NCI-H1694 (cell line): ENCODE data around the gene PLA2G2C.
"Not testable (repeated sequence)": the region's sequence is repeated elsewhere in the genome, so short reads cannot be mapped to it uniquely, and the experiment has no call there.

ENCODE experiments used
- DNase-seq: peaks from one replicate; lab custom pipeline; 2025; lab: John Stamatoyannopoulos, UW

Gene PLA2G2C

GRCh38 chr1:20130518-20130917 is 55.8 kb downstream of the PLA2G2C start:
- not testable (repeated sequence) for DNase-seq

DNA sequence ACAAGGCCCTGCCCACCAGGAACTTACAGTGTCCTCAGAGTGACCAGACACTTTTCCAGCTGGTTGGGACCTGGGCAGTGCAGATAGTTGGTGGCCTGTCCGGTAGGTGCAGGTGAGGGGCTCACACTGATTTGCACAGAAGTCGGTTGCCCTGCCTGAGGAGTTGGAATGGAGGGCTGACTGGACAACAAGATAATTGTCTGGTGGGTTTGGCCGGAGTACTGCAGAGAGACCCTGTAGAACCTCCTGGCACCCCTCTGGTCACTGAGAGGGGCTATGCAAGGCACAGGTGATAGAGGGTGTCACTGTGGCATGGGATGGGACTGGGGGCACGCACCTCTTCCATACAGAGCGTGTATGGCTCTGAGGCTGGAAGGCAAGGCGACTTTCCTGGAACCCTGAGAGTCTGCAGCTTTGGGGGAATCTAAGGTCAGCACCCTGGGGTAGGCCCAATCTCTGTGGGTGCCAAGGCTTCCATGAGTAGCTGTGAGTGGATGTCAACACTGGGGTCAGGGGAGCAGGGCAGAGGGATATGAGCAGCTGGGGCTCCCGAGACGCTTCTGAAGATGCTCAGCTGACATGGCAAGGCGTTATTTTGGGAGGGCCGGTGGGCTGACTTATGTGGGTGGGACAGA is 59.4 kb downstream of the PLA2G2C start:
- DNase-seq: no peak

- DNase-seq: no peak
Observed at GRCh38 chr1:20126041-20126805, 60.1 kb downstream of the PLA2G2C start.

DNA sequence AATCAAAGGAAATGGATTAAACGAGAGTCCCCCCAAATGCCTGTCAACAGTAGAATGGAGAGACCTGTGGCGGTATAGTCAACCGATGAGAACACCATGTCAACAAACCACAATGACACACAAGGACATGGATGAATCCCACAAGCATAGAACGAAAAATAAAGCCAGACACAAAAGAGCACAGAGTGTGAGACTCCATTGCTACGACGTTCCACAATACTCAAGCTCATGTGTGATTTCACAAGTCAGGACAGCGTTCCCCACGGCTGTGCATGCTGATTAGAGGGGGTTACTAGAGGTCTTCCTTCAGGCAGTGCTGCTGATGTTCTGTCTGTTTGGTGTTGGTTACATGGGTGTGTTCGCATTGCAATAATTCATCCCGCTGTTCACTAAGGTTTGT is 61.2 kb downstream of the PLA2G2C start:
- no peak for DNase-seq

- no peak for DNase-seq
Observed at GRCh38 chr1:20124456-20125057, 61.8 kb downstream of the PLA2G2C start.

DNA sequence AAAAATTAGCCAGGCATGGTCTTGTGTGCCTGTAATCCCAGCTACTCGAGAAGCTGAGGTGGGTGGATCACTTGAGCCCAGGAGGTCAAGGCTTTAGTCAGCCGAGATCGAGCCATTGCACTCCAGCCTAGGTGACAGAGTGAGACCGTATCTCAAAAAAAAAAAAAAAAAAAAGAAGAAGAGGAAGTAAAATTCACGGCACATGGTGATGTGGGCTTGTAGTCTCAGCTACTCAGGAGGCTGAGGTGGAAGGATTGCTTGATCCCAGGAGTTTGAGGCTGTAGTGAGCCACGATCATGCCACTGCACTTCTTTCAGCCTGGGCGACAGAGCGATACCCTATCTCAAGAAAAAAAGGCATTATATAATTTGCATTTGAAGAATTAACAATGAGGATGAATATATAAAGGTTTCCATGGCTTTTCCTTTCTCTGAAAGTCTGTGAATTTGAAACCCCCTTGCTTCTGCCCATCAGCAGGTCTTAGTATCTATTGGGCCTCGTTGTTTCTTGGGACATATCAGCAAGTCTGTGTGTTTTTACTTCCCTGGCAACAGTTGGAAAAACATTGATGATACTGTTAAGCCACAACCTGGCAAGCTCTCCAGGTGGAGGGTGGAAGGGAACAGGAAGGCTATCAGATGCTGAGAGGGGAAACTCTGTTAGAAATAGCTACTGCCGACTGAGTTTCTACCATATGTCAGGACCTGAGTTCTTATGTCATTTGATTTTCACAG is 62.4 kb downstream of the PLA2G2C start:
- no peak for DNase-seq

- DNase-seq: no peak
Observed at GRCh38 chr1:20120796-20121195, 65.5 kb downstream of the PLA2G2C start.

DNA sequence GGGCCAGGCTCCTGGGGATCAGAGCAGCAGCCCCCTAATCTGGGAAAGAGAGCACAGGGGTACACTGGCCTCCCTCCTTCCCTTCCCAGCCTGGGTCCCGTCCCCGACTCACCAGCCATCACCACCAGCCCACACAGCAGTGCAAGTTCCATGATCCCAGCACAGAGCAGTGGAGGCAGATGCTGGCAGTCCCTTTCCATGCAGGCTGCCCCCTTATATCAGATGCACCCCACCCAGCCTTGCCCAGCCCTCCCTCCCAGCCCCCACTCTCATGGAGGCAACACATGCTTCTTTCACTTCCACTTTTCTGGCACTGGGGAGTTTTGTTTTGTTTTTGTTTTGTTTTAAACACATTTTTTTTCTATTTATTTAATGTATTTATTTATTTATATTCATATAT is 67.0 kb downstream of the PLA2G2C start, which contains the start of gene PLA2G2D:
Gene PLA2G2D (minus strand): TSS at position 190 of the 400 bp plus-strand sequence. CDS start 38 bp downstream, at position 152.
- DNase-seq: no peak

DNA sequence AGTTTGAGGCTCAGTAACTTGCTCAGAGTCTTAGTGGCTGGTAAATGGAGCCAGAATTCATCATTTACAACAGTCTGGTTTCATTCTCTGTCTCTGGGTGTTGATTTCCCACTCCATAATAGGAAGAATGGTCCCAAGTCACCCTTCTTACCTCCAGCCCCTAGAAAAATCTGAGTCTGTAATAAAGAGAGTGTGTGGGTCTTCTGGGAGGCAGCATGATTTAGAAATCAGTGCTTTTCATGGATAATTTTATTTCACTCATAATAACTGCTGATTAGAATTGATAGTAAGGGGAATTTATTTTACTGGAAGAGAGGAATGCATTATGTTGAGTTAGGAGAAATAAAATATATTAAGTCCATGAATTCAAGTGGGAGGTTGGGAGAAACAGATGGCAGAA is 69.1 kb downstream of the PLA2G2C start:
- no peak for DNase-seq

DNA sequence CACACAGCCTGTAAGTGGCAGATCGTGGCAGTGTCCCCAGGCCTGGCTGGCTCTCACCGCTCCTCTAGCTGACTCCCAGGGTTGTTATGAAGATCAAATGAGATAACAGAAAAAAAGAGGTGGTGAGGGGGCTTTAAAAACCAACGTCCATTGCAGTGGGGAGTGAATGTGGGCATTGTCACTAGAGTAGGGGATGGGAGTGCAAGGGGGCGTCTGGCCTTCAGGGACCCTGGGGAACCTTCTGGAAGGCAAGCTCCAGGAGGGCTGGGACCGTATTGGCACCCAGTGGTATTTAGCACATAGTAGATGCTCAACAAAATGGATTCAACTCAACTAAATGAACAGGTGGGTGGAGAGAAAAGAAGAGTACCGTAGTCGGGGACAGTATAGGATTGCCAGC is 70.4 kb downstream of the PLA2G2C start:
- DNase-seq: no peak

- no peak for DNase-seq
Observed at GRCh38 chr1:20115479-20115878, 70.8 kb downstream of the PLA2G2C start.

GRCh38 chr1:20114021-20114648 is 72.2 kb downstream of the PLA2G2C start:
- no peak for DNase-seq
